IMR-90 (cell line): ENCODE results near the gene DMD. TPM values are rescaled to one million over a fixed set of nuclear protein-coding genes. Genes with fewer than 3 reads are reported as not detected.

Experiments used
- ATAC-seq: fragments of 200-7000 bp; cut with Tn5 transposase; 2 replicates; pipeline ENCODE4 v1.9.1; 2020; ENCODE audit warnings: low read depth, mild to moderate bottlenecking, moderate library complexity
- BruUV-seq: library from RNA; stranded (reverse); fragments of 400-500 nt; replicated peaks from 2 replicates; lab custom pipeline; 2021; lab: Mats Ljungman, UMichigan
- CTCF ChIA-PET: fragments of 300-600 bp; formaldehyde crosslinking; extraction: SDS; loops from one replicate; lab custom pipeline; 2021; ENCODE audit warnings: antibody characterized with exemption; lab: Yijun Ruan, JAX
- POLR2A ChIA-PET: fragments of 300-600 bp; sonication (Branson Sonifier 250); formaldehyde crosslinking; loops from one replicate; lab custom pipeline; 2022; ENCODE audit warnings: antibody characterized with exemption; ENCODE audit not compliant: unreplicated experiment; lab: Charles Lee
- DNase-seq: peaks from one replicate; pipeline ENCODE4 v3.0.0; 2013
- H2AFZ ChIP-seq: replicated peaks from 2 replicates; pipeline ENCODE3; 2013; ENCODE audit warnings: low read length, mild to moderate bottlenecking; ENCODE audit not compliant: poor library complexity
- H2AK5ac ChIP-seq: 2 replicates; pipeline ENCODE4 v1.6.1; 2013; ENCODE audit warnings: low read depth, low read length, inconsistent platforms
- H2AK9ac ChIP-seq: replicated peaks from 2 replicates; pipeline ENCODE3; 2013; ENCODE audit warnings: mild to moderate bottlenecking, low read depth, low read length, moderate library complexity; ENCODE audit not compliant: poor library complexity
- H2BK120ac ChIP-seq: 2 replicates; pipeline ENCODE4 v1.6.1; 2013; ENCODE audit warnings: low read depth, low read length, inconsistent platforms
- H2BK15ac ChIP-seq: 3 replicates; pipeline ENCODE4 v1.6.1; 2013; ENCODE audit warnings: low read depth, low read length, inconsistent platforms
- H2BK20ac ChIP-seq: 2 replicates; pipeline ENCODE4 v1.6.1; 2013; ENCODE audit warnings: low read depth, mild to moderate bottlenecking, inconsistent platforms, low read length, moderate library complexity
- H2BK5ac ChIP-seq: 2 replicates; pipeline ENCODE4 v1.6.1; 2013; ENCODE audit warnings: mild to moderate bottlenecking, low read depth, low read length, inconsistent platforms; ENCODE audit not compliant: poor library complexity, severe bottlenecking
- H3K14ac ChIP-seq: replicated peaks from 2 replicates; pipeline ENCODE4 v1.6.1; 2013; ENCODE audit warnings: low read depth, low read length, inconsistent platforms
- H3K18ac ChIP-seq: 2 replicates; pipeline ENCODE4 v1.6.1; 2013; ENCODE audit warnings: low read depth, low read length, control low read depth
- H3K23ac ChIP-seq: 2 replicates; pipeline ENCODE4 v1.6.1; 2013; ENCODE audit warnings: low read depth, low read length, inconsistent platforms
- H3K27ac ChIP-seq: 2 replicates; pipeline ENCODE4 v1.5.1; 2013; ENCODE audit warnings: mild to moderate bottlenecking, control low read depth, low read length; ENCODE audit not compliant: insufficient read depth
- H3K27me3 ChIP-seq: 2 replicates; pipeline ENCODE4 v1.6.1; 2013; ENCODE audit warnings: low read length; ENCODE audit not compliant: control insufficient read depth, insufficient read depth
- H3K36me3 ChIP-seq: 2 replicates; pipeline ENCODE4 v1.6.1; 2013; ENCODE audit warnings: low read length, mixed read lengths; ENCODE audit not compliant: control insufficient read depth, insufficient read depth
- H3K4ac ChIP-seq: 2 replicates; pipeline ENCODE4 v1.6.1; 2013; ENCODE audit warnings: low read depth, low read length, inconsistent platforms
- H3K4me1 ChIP-seq: 2 replicates; pipeline ENCODE4 v1.6.1; 2013; ENCODE audit warnings: low read length, mixed read lengths; ENCODE audit not compliant: control insufficient read depth, insufficient read depth
- H3K4me2 ChIP-seq: 2 replicates; pipeline ENCODE4 v1.6.1; 2013; ENCODE audit warnings: low read depth, mild to moderate bottlenecking, control low read depth, low read length, moderate library complexity
- H3K4me3 ChIP-seq: 2 replicates; pipeline ENCODE4 v1.5.1; 2013; ENCODE audit warnings: low read depth, mild to moderate bottlenecking, control low read depth, low read length, moderate library complexity; ENCODE audit not compliant: insufficient read depth
- H3K56ac ChIP-seq: 2 replicates; pipeline ENCODE4 v1.6.1; 2013; ENCODE audit warnings: low read length, inconsistent platforms; ENCODE audit not compliant: insufficient read depth; ENCODE audit errors: extremely low read depth
- H3K79me1 ChIP-seq, 2 experiments: 2 replicates each; pipeline ENCODE4 v1.6.1; 2013; ENCODE audit warnings: low read length in 2 of 2, inconsistent platforms in 1 of 2, low read depth in 1 of 2
- H3K9ac ChIP-seq: 2 replicates; pipeline ENCODE4 v1.6.1; 2013; ENCODE audit warnings: low read depth, low read length, control low read depth
- H3K9me1 ChIP-seq: 2 replicates; pipeline ENCODE4 v1.6.1; 2013; ENCODE audit warnings: low read length, inconsistent platforms; ENCODE audit not compliant: insufficient read depth
- H3K9me3 ChIP-seq: 2 replicates; pipeline ENCODE4 v1.6.1; 2013; ENCODE audit warnings: low read length; ENCODE audit not compliant: control insufficient read depth, insufficient read depth
- H4K20me1 ChIP-seq: 2 replicates; pipeline ENCODE4 v1.6.1; 2013; ENCODE audit warnings: low read length, inconsistent platforms; ENCODE audit not compliant: insufficient read depth
- H4K5ac ChIP-seq: 2 replicates; pipeline ENCODE4 v1.6.1; 2013; ENCODE audit warnings: mild to moderate bottlenecking, low read depth, low read length, control low read depth
- H4K8ac ChIP-seq, 2 experiments: 2 replicates each; pipeline ENCODE4 v1.6.1; 2013; ENCODE audit warnings: low read depth in 2 of 2, low read length in 2 of 2, control low read depth in 1 of 2, inconsistent platforms in 1 of 2
- H4K91ac ChIP-seq: 2 replicates; pipeline ENCODE4 v1.6.1; 2013; ENCODE audit warnings: low read depth, low read length, inconsistent platforms; ENCODE audit not compliant: insufficient read depth
- BHLHE40 ChIP-seq: fragments of 150-350 bp; IDR thresholded peaks from 2 replicates; pipeline ENCODE4 v1.6.1; 2016; ENCODE audit warnings: mild to moderate bottlenecking, low read depth, low read length
- CHD1 ChIP-seq: IDR thresholded peaks from 2 replicates; pipeline ENCODE4 v1.6.1; 2012; ENCODE audit warnings: low read depth, low read length, improper control_type of control experiment
- FOS ChIP-seq: fragments of 150-350 bp; IDR thresholded peaks from 2 replicates; pipeline ENCODE4 v1.6.1; 2016; ENCODE audit warnings: low read depth, low read length
- MAFK ChIP-seq: IDR thresholded peaks from 2 replicates; pipeline ENCODE4 v1.6.1; 2012; ENCODE audit warnings: low read depth, low read length, improper control_type of control experiment
- MXI1 ChIP-seq: IDR thresholded peaks from 2 replicates; pipeline ENCODE4 v1.6.1; 2012; ENCODE audit warnings: low read depth, mild to moderate bottlenecking, low read length, moderate library complexity, borderline replicate concordance
- NFE2L2 ChIP-seq: fragments of 150-350 bp; IDR thresholded peaks from 2 replicates; pipeline ENCODE4 v1.6.1; 2016; ENCODE audit warnings: low read depth, mild to moderate bottlenecking, low read length
- POLR2A ChIP-seq: IDR thresholded peaks from 2 replicates; pipeline ENCODE4 v1.6.1; 2012; ENCODE audit warnings: mild to moderate bottlenecking, low read depth, low read length
- RFX5 ChIP-seq: IDR thresholded peaks from 2 replicates; pipeline ENCODE4 v1.8.0; 2012; ENCODE audit warnings: low read depth, mild to moderate bottlenecking, low read length, moderate library complexity
- SMC3 ChIP-seq: fragments of 150-350 bp; IDR thresholded peaks from 2 replicates; pipeline ENCODE4 v1.6.1; 2016; ENCODE audit warnings: low read depth, mild to moderate bottlenecking, antibody characterized with exemption, low read length, moderate library complexity
- WGBS, 2 experiments: methylation state at CpG; one replicate each; pipeline versions ENCODE4 v1.1.5 to v1.1.7; 2013; ENCODE audit warnings: missing lambda C conversion rate in 2 of 2; ENCODE audit not compliant: insufficient read length in 1 of 2; ENCODE audit errors: extremely low coverage in 2 of 2; 5-methylcytosine and 5-hydroxymethylcytosine counted together
- dilution Hi-C: fragments of 300-500 bp; cut with HindIII; formaldehyde crosslinking; loops from one replicate; pipeline ENCODE4 v1.14.3; 2018; ENCODE audit warnings: low sequenced_read_pairs; ENCODE audit not compliant: unreplicated experiment
- in situ Hi-C: fragments of 300-500 bp; cut with MboI; formaldehyde crosslinking; loops from 3 replicates; pipeline ENCODE4 v1.14.3; 2019; ENCODE audit warnings: low sequenced_read_pairs, inconsistent platforms, mixed read lengths
- intact Hi-C: fragments of 100-400 bp; cut with micrococcal nuclease; formaldehyde crosslinking; loops from 2 replicates; pipeline ENCODE4 v1.10.0; 2022
- polyA plus RNA-seq, 3 experiments: library from polyadenylated mRNA; depleted of rRNA; stranded (reverse); fragments of >200 nt; gene quantifications; 2 replicates each; pipeline ENCODE4 v1.2.3, GENCODE V29; 2012; ENCODE audit warnings: low replicate concordance in 1 of 3
- total RNA-seq: library from RNA; depleted of rRNA; stranded (reverse); fragments of >200 nt; gene quantifications from 2 replicates; pipeline ENCODE4 v1.2.3, GENCODE V29; 2012
- TF ChIP-seq, protein P1 (sequence below): conservative IDR thresholded peaks from 2 replicates; pipeline ENCODE4 v1.5.1; 2012; ENCODE audit warnings: mild to moderate bottlenecking, low read depth, low read length, improper control_type of control experiment
- TF ChIP-seq, protein P2 (sequence below): fragments of 150-350 bp; IDR thresholded peaks from 2 replicates; pipeline ENCODE4 v1.6.1; 2016; ENCODE audit warnings: low read depth, mild to moderate bottlenecking, low read length, moderate library complexity, borderline replicate concordance
- TF ChIP-seq, protein P3 (sequence below): fragments of 150-350 bp; IDR thresholded peaks from 2 replicates; pipeline ENCODE4 v1.6.1; 2017; ENCODE audit warnings: mild to moderate bottlenecking, antibody characterized with exemption, low read length, low read depth

Gene DMD
- total and polyA plus RNA-seq, 2 of the 4 experiments (the other 2 are of a cell fraction), result 6.6 to 11.8 TPM

DNA sequence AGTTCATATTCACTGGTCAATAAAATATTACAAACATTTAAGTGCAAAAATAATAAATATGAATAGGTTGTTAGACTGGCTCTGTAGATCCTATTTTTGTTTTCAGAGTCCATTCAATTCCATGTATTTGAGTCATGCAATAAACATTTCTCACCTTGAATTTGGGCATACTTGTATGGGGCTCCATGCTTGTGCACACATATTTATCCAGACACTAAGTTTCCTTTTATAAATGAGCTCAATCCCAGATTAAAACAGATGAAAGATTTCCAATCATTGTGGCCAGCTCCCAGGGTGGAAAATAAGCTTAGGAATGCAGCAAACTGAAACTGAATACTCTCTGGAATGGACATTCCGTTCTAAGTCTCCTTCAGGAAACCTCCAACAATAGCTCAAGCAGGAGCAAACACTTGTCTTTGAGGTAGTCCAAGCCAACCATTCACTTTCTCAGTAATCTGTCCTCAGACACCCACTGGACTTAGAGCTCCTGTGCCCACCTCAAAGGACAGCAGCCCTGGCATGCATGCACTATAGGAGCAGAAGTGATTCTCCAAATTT, 16.4 kb downstream of the DMD start:
- CTCF ChIA-PET, result no interaction called here
- peak overlapping the region; percentile 46 for H2BK5ac ChIP-seq
- peak overlapping the region; percentile 35; the same call in 1 of the 2 replicates for H3K23ac ChIP-seq
- ATAC-seq (peak; percentile 58), DNase-seq (peak; percentile 33)
- no peaks in the 10 kb centered on the region for H4K20me1 ChIP-seq
- dilution Hi-C loops (no loop called here), in situ Hi-C loops (no loop called here), intact Hi-C loops (no loop called here)
- H3K9ac ChIP-seq, result no peak overlapping the region
- peak overlapping the region; percentile 7; the same call in 1 of the 2 replicates for H3K4me3 ChIP-seq
- H2AK5ac ChIP-seq, result no peak overlapping the region
- no peak overlapping the region for H2AFZ ChIP-seq
- peak overlapping the region; percentile 76; the same call in 1 of the 2 replicates for H3K4ac ChIP-seq
- H3K4me2 ChIP-seq, result peak overlapping the region; percentile 58
- TF ChIP-seq SMC3, result no peak
- TF ChIP-seq, protein P1, sequence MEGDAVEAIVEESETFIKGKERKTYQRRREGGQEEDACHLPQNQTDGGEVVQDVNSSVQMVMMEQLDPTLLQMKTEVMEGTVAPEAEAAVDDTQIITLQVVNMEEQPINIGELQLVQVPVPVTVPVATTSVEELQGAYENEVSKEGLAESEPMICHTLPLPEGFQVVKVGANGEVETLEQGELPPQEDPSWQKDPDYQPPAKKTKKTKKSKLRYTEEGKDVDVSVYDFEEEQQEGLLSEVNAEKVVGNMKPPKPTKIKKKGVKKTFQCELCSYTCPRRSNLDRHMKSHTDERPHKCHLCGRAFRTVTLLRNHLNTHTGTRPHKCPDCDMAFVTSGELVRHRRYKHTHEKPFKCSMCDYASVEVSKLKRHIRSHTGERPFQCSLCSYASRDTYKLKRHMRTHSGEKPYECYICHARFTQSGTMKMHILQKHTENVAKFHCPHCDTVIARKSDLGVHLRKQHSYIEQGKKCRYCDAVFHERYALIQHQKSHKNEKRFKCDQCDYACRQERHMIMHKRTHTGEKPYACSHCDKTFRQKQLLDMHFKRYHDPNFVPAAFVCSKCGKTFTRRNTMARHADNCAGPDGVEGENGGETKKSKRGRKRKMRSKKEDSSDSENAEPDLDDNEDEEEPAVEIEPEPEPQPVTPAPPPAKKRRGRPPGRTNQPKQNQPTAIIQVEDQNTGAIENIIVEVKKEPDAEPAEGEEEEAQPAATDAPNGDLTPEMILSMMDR, result no peak
- TF ChIP-seq NFE2L2, result no peak
- no peak for TF ChIP-seq POLR2A
- TF ChIP-seq, protein P2, sequence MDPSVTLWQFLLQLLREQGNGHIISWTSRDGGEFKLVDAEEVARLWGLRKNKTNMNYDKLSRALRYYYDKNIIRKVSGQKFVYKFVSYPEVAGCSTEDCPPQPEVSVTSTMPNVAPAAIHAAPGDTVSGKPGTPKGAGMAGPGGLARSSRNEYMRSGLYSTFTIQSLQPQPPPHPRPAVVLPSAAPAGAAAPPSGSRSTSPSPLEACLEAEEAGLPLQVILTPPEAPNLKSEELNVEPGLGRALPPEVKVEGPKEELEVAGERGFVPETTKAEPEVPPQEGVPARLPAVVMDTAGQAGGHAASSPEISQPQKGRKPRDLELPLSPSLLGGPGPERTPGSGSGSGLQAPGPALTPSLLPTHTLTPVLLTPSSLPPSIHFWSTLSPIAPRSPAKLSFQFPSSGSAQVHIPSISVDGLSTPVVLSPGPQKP, result no peak
- no peak for TF ChIP-seq RFX5
- TF ChIP-seq CHD1, result no peak
- TF ChIP-seq MXI1, result no peak
- no peak for TF ChIP-seq MAFK
- TF ChIP-seq, protein P3, sequence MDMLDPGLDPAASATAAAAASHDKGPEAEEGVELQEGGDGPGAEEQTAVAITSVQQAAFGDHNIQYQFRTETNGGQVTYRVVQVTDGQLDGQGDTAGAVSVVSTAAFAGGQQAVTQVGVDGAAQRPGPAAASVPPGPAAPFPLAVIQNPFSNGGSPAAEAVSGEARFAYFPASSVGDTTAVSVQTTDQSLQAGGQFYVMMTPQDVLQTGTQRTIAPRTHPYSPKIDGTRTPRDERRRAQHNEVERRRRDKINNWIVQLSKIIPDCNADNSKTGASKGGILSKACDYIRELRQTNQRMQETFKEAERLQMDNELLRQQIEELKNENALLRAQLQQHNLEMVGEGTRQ, result no peak
- TF ChIP-seq BHLHE40, result no peak
- TF ChIP-seq FOS, result no peak
- no peak overlapping the region for H2BK15ac ChIP-seq
- H3K9me1 ChIP-seq, result no peaks in the 10 kb centered on the region
- no CpG with 5 or more reads among the region's 1 CpG for WGBS, 2 experiments
- peak overlapping the region; percentile 74; the same call in 1 of the 2 replicates for H3K27ac ChIP-seq
- no TSS peak for BruUV-seq
- H3K36me3 ChIP-seq, result no peaks in the 10 kb centered on the region
- no peaks in the 10 kb centered on the region for H3K4me1 ChIP-seq
- no peak overlapping the region for H3K56ac ChIP-seq
- peak overlapping the region; percentile 82 for H2BK120ac ChIP-seq
- peak overlapping the region; percentile 39 for H2BK20ac ChIP-seq
- H3K14ac ChIP-seq, result no peak overlapping the region
- H3K27me3 ChIP-seq, result no peaks in the 10 kb centered on the region
- H4K91ac ChIP-seq, result peak overlapping the region; percentile 69; the same call in 1 of the 2 replicates
- POLR2A ChIA-PET, result no interaction called here
- no peaks in the 10 kb centered on the region for H3K9me3 ChIP-seq
- H4K5ac ChIP-seq, result no peak overlapping the region
- H4K8ac ChIP-seq, result peak overlapping the region in 1 of 2 experiments; percentile 13; a peak in 2 of 4 replicates
- peak overlapping the region; percentile 4; the same call in 1 of the 2 replicates for H3K18ac ChIP-seq
- no peak overlapping the region for H2AK9ac ChIP-seq
- H3K79me1 ChIP-seq, result no peaks in the 10 kb centered on the region
